ENCODE measurements around the gene OFD1. TPM values are rescaled to one million over a fixed set of nuclear protein-coding genes. Genes with fewer than 3 reads are reported as not detected.

The OFD1 gene
- total RNA-seq, 1 donor from 2014 or later = 10.6 TPM

GRCh38 chrX:13697976-13698375, 36.6 kb upstream of the OFD1 start:
- H3K4me1 ChIP-seq = peaks cover 77% of the 10 kb centered on the region
- H3K9me3 ChIP-seq (replicated peaks) = no peaks in the 10 kb centered on the region

GRCh38 chrX:13698432-13698831, 36.1 kb upstream of the OFD1 start:
- intact Hi-C loops (cut with micrococcal nuclease) = no loop called here
- no peaks in the 10 kb centered on the region for H3K9me3 ChIP-seq (replicated peaks)
- no peak overlapping the region for H3K27ac ChIP-seq (replicated peaks)
- H3K27me3 ChIP-seq (ENCODE audit: low read depth) = no peaks in the 10 kb centered on the region
- peaks cover 77% of the 10 kb centered on the region for H3K4me1 ChIP-seq
- no peaks in the 10 kb centered on the region for H3K36me3 ChIP-seq
- no peak for DNase-seq
- TF ChIP-seq CTCF (IDR thresholded peaks at IDR 0.05; ENCODE audit: borderline replicate concordance) = no peak
- no peak overlapping the region for H3K4me3 ChIP-seq

More at GRCh38 chrX:13697976-13698375, 36.6 kb upstream of the OFD1 start:
- H3K27ac ChIP-seq (replicated peaks) = no peak overlapping the region
- no peak for TF ChIP-seq CTCF (IDR thresholded peaks at IDR 0.05; ENCODE audit: borderline replicate concordance)
- DNase-seq = no peak
- no peaks in the 10 kb centered on the region for H3K27me3 ChIP-seq (ENCODE audit: low read depth)
- H3K36me3 ChIP-seq = no peaks in the 10 kb centered on the region
- intact Hi-C loops (cut with micrococcal nuclease) = no loop called here
- H3K4me3 ChIP-seq = no peak overlapping the region

GRCh38 chrX:13699183-13699826, 35.2 kb upstream of the OFD1 start:
- Histone ChIP-seq H3K4me1 (peaks cover 76% of the 10 kb centered on the region), H3K36me3 (no peaks in the 10 kb centered on the region), H3K9me3 (replicated peaks) (no peaks in the 10 kb centered on the region), H3K27ac (replicated peaks) (peak overlapping the region; percentile 15), H3K27me3 (ENCODE audit: low read depth) (no peaks in the 10 kb centered on the region), H3K4me3 (no peak overlapping the region)
- TF ChIP-seq CTCF (IDR thresholded peaks at IDR 0.05; ENCODE audit: borderline replicate concordance) = no peak
- no peak for DNase-seq
- intact Hi-C loops (cut with micrococcal nuclease) = no loop called here

- TF ChIP-seq CTCF (IDR thresholded peaks at IDR 0.05; ENCODE audit: borderline replicate concordance) = no peak
- H3K27ac ChIP-seq (replicated peaks) = no peak overlapping the region
- peaks cover 65% of the 10 kb centered on the region for H3K4me1 ChIP-seq
- no peak overlapping the region for H3K4me3 ChIP-seq
- intact Hi-C loops (cut with micrococcal nuclease) = no loop called here
- no peak for DNase-seq
- no peaks in the 10 kb centered on the region for H3K27me3 ChIP-seq (ENCODE audit: low read depth)
- H3K9me3 ChIP-seq (replicated peaks) = no peaks in the 10 kb centered on the region
- no peaks in the 10 kb centered on the region for H3K36me3 ChIP-seq
Observed at GRCh38 chrX:13700380-13700779, 34.2 kb upstream of the OFD1 start.

- Histone ChIP-seq H3K27me3 (ENCODE audit: low read depth) (no peaks in the 10 kb centered on the region), H3K9me3 (replicated peaks) (no peaks in the 10 kb centered on the region), H3K27ac (replicated peaks) (no peak overlapping the region), H3K4me1 (peaks cover 60% of the 10 kb centered on the region), H3K4me3 (no peak overlapping the region), H3K36me3 (no peaks in the 10 kb centered on the region)
- DNase-seq = no peak
- intact Hi-C loops (cut with micrococcal nuclease) = no loop called here
- TF ChIP-seq CTCF (IDR thresholded peaks at IDR 0.05; ENCODE audit: borderline replicate concordance) = no peak
Observed at GRCh38 chrX:13702111-13702789, 32.3 kb upstream of the OFD1 start.
